Stimulated activated CD4-positive, alpha-beta T cell treated with anti-CD3 and anti-CD28 coated beads, TNF-alpha, amount 100 ng/mL, for 24 hours (primary cell): ENCODE measurements around the gene KLF15.

ENCODE experiments used
- DNase-seq, 3 experiments: peaks; one replicate each; pipeline ENCODE4 v3.0.0-alpha.2; 2020; ENCODE audit warnings: low read depth in 3 of 3

The KLF15 gene

GRCh38 chr3:126357295-126358037 is at the start of gene KLF15:
KLF15 (minus strand) TSS chr3:126357408; CDS start chr3:126352922, 4,486 bp downstream.
- DNase-seq: peak; percentile 50 to 79 (median 67)

- no peak for DNase-seq
Measured at GRCh38 chr3:126406389-126407296, 49.4 kb upstream of the KLF15 start.

GRCh38 chr3:126402666-126403302 is 45.6 kb upstream of the KLF15 start:
- DNase-seq: no peak

GRCh38 chr3:126402178-126402577 is 45.0 kb upstream of the KLF15 start:
- DNase-seq: no peak

GRCh38 chr3:126401611-126402160 is 44.5 kb upstream of the KLF15 start:
- no peak for DNase-seq

GRCh38 chr3:126399756-126400155 is 42.5 kb upstream of the KLF15 start:
- no peak for DNase-seq

- DNase-seq: no peak
Measured at GRCh38 chr3:126399351-126399735, 42.1 kb upstream of the KLF15 start.

GRCh38 chr3:126398423-126399350 is 41.5 kb upstream of the KLF15 start:
- DNase-seq: no peak

GRCh38 chr3:126397610-126398422 is 40.6 kb upstream of the KLF15 start:
- DNase-seq: no peak

GRCh38 chr3:126396536-126396935 is 39.3 kb upstream of the KLF15 start:
- no peak for DNase-seq

- DNase-seq: no peak
Measured at GRCh38 chr3:126395846-126396513, 38.8 kb upstream of the KLF15 start.

- DNase-seq: no peak
Measured at GRCh38 chr3:126394977-126395321, 37.7 kb upstream of the KLF15 start.

- DNase-seq: no peak
Measured at GRCh38 chr3:126394179-126394976, 37.2 kb upstream of the KLF15 start, which contains the start of gene CFAP100. CFAP100 (plus strand) TSS chr3:126394909; CDS start chr3:126396001, 1,092 bp downstream.

GRCh38 chr3:126393563-126393962 is 36.4 kb upstream of the KLF15 start:
- no peak for DNase-seq

- DNase-seq: no peak
Measured at GRCh38 chr3:126392246-126392645, 35.0 kb upstream of the KLF15 start.

GRCh38 chr3:126391631-126392030 is 34.4 kb upstream of the KLF15 start:
- DNase-seq: no peak

- DNase-seq: no peak
Measured at GRCh38 chr3:126390751-126391150, 33.5 kb upstream of the KLF15 start.

GRCh38 chr3:126390201-126390600 is 33.0 kb upstream of the KLF15 start:
- no peak for DNase-seq

GRCh38 chr3:126389794-126390146 is 32.6 kb upstream of the KLF15 start:
- no peak for DNase-seq
